ENCODE measurements around the gene RPS6KL1.

The RPS6KL1 gene

DNA sequence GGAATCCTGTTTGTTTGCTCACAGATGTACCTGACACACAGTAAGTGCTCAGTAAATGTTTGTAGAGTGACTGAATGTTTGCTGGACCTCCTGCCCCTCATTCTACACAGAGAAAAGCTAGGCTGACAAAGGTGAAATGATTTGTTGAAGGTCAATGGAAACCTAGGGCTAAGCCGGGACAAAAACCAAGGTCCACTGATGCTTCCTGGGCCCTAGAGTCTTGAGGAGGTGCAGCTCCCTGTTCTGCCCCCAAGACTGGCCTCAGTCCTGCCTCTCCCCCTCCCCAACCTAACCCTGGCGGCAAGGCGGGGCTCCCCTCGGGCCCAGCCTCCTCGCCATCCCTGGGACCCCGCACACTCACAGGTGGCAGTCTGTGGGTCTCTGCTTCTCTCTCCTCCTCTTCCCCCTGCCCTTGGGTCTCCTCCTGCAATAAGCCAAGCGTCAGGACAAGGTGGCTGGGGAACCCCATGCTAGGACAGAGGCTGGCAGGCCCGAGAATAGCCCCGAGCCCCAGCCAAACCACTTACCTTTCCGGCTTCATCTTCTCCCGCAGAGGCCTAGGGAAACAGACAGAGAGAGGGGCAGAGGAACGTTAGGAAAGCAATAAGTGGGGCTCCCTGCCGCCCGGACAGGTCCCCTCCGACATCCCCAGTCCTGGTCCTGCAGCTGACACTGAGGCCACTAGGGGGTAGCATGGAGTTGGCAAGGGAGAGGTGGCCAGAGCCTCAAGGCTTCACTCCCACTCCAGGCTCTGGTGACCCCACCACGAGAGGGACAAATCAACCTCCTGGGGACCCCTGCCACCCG lies 23.0 kb upstream of the RPS6KL1 start:
- Histone ChIP-seq H3K4me1 (ENCODE audit: control insufficient read depth in 1 of 2, insufficient read depth in 2 of 2, low read length in 2 of 2) (peaks cover 25 to 34% of the 10 kb centered on the region in 2 donors), H3K9me3 (ENCODE audit: control insufficient read depth in 1 of 2, low read length in 2 of 2) (no peaks in the 10 kb centered on the region), H3K4me3 (ENCODE audit: low read depth in 1 of 2, low read length in 2 of 2) (peak overlapping the region in 1 of 2 donors; percentile 16), H3K9ac (ENCODE audit: low read depth in 1 of 2, low read length in 2 of 2) (peak overlapping the region in 1 of 2 donors; percentile 17), H3K27ac (ENCODE audit: low read depth, low read length) (no peak overlapping the region), H3K27me3 (ENCODE audit: control insufficient read depth in 1 of 2, insufficient read depth in 2 of 2, low read length in 2 of 2) (no peaks in the 10 kb centered on the region), H3K36me3 (ENCODE audit: control insufficient read depth in 1 of 2, insufficient read depth in 2 of 2, low read length in 2 of 2) (no peaks in the 10 kb centered on the region)

DNA sequence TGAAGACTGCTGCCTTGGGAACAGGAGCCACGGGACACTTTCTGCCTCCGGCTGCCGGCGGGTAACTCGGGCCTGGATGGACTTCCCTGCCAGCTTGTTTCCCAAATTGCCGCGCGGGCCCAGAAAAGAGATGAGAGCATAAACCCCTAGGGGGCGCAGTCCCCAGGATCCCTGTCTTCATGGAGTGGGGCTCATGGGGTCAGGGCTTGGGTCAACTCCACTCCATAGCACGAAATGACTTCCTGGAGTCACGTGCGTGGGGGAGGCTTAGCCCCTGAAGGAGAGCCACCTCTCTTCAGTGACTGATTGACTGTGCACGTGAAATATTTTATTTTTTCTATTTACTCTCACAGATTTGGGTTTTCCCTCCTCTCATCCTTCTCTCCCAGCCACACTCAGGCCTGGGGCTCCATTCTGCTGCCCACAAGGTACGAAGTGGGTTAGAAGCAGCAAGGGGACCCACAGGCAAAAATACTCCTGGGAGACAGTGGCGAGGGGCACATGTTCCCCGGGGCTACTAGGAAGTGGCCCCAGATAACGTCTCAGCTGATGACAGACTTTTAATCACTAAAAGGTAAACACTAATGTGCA lies 22.3 kb upstream of the RPS6KL1 start:
- Histone ChIP-seq H3K36me3 (ENCODE audit: control insufficient read depth in 1 of 2, insufficient read depth in 2 of 2, low read length in 2 of 2) (no peaks in the 10 kb centered on the region), H3K27ac (ENCODE audit: low read depth, low read length) (no peak overlapping the region), H3K9me3 (ENCODE audit: control insufficient read depth in 1 of 2, low read length in 2 of 2) (no peaks in the 10 kb centered on the region), H3K27me3 (ENCODE audit: control insufficient read depth in 1 of 2, insufficient read depth in 2 of 2, low read length in 2 of 2) (no peaks in the 10 kb centered on the region), H3K4me1 (ENCODE audit: control insufficient read depth in 1 of 2, insufficient read depth in 2 of 2, low read length in 2 of 2) (peaks cover 19 to 31% of the 10 kb centered on the region in 2 donors), H3K9ac (ENCODE audit: low read depth in 1 of 2, low read length in 2 of 2) (no peak overlapping the region), H3K4me3 (ENCODE audit: low read depth in 1 of 2, low read length in 2 of 2) (no peak overlapping the region)

DNA sequence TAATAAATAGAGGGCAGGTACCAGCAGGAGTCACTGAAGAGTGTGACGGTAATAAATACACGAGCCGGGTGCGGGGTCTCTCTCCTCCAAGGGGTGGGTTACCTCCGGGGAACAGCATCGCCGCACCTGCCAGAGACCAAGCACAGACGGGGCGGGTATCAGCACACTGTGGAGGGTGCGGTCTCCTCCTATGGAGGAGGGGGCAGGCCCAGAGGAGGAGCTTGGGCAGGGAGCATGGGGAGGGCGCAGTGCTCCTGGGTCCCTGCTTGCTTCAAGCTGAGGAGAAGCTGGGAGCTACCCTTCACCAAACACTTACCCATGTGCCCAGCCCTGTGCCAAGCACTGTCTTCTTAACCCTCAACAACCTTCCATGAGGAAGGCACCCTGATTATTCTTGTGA lies 19.5 kb upstream of the RPS6KL1 start:
- H3K27ac ChIP-seq (ENCODE audit: low read depth, low read length): no peak overlapping the region

DNA sequence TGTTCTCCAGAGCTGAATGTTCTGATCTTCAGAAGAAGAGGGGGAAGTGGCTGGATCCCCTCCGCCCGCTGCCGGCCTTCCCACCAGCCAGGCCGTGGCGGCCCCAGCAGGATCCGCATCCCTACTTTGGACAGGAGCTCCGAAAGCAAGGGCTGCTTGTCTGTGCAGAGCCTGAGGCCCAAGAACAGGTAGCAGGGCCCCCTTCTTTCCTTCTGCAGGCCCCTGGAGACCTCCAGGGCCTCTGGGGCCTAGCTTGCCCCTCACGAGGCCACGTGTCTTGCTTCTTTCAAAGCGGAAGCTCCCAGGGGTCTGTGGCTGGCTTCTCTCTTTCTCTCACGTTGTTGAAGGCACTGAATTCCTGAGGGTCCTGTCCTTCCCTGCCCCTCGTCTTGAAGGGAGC lies 19.1 kb upstream of the RPS6KL1 start:
- no peak overlapping the region for H3K27ac ChIP-seq (ENCODE audit: low read depth, low read length)
- peak overlapping the region; percentile 10 to 45 for H3K9ac ChIP-seq (ENCODE audit: low read depth in 1 of 2, low read length in 2 of 2)
- no peaks in the 10 kb centered on the region for H3K27me3 ChIP-seq (ENCODE audit: control insufficient read depth in 1 of 2, insufficient read depth in 2 of 2, low read length in 2 of 2)
- peaks cover 0 to 5% of the 10 kb centered on the region in 2 donors for H3K9me3 ChIP-seq (ENCODE audit: control insufficient read depth in 1 of 2, low read length in 2 of 2)
- no peaks in the 10 kb centered on the region for H3K36me3 ChIP-seq (ENCODE audit: control insufficient read depth in 1 of 2, insufficient read depth in 2 of 2, low read length in 2 of 2)
- peaks cover 24 to 37% of the 10 kb centered on the region in 2 donors for H3K4me1 ChIP-seq (ENCODE audit: control insufficient read depth in 1 of 2, insufficient read depth in 2 of 2, low read length in 2 of 2)
- H3K4me3 ChIP-seq (ENCODE audit: low read depth in 1 of 2, low read length in 2 of 2): peak overlapping the region in 1 of 2 donors; percentile 46

More for the DNA sequence above, 19.5 kb upstream of the RPS6KL1 start:
- Histone ChIP-seq H3K36me3 (ENCODE audit: control insufficient read depth in 1 of 2, insufficient read depth in 2 of 2, low read length in 2 of 2) (no peaks in the 10 kb centered on the region), H3K9ac (ENCODE audit: low read depth in 1 of 2, low read length in 2 of 2) (no peak overlapping the region), H3K9me3 (ENCODE audit: control insufficient read depth in 1 of 2, low read length in 2 of 2) (peaks cover 0 to 5% of the 10 kb centered on the region in 2 donors), H3K27me3 (ENCODE audit: control insufficient read depth in 1 of 2, insufficient read depth in 2 of 2, low read length in 2 of 2) (no peaks in the 10 kb centered on the region), H3K4me3 (ENCODE audit: low read depth in 1 of 2, low read length in 2 of 2) (no peak overlapping the region), H3K4me1 (ENCODE audit: control insufficient read depth in 1 of 2, insufficient read depth in 2 of 2, low read length in 2 of 2) (peaks cover 24 to 37% of the 10 kb centered on the region in 2 donors)

DNA sequence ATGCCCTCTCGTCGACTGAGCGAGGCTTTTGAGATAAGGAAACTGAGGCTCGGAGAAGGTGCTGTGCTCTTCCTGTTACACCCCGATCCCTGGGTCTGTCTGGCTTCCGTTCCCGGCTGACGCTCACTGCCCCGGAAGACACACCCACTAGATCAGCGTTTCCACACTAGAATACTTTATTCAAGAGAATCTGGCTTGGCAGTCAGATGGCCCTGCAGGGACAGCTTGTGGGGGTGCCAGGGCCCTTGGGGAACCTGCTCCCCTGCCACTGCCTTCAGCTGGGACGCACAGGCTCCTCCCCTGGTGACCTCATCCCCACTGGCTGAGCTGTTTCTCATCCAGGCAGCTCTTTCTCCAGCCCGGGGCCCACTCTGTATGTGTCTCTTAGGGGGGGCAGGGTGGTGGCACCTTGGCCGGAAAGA lies 18.6 kb upstream of the RPS6KL1 start:
- H3K27me3 ChIP-seq (ENCODE audit: control insufficient read depth in 1 of 2, insufficient read depth in 2 of 2, low read length in 2 of 2): no peaks in the 10 kb centered on the region
- H3K9ac ChIP-seq (ENCODE audit: low read depth in 1 of 2, low read length in 2 of 2): peak overlapping the region; percentile 45 to 63
- H3K4me1 ChIP-seq (ENCODE audit: control insufficient read depth in 1 of 2, insufficient read depth in 2 of 2, low read length in 2 of 2): peaks cover 24 to 35% of the 10 kb centered on the region in 2 donors
- H3K9me3 ChIP-seq (ENCODE audit: control insufficient read depth in 1 of 2, low read length in 2 of 2): peaks cover 0 to 5% of the 10 kb centered on the region in 2 donors
- no peaks in the 10 kb centered on the region for H3K36me3 ChIP-seq (ENCODE audit: control insufficient read depth in 1 of 2, insufficient read depth in 2 of 2, low read length in 2 of 2)
- H3K4me3 ChIP-seq (ENCODE audit: low read depth in 1 of 2, low read length in 2 of 2): peak overlapping the region; percentile 13 to 46
- H3K27ac ChIP-seq (ENCODE audit: low read depth, low read length): peak overlapping the region; percentile 28

DNA sequence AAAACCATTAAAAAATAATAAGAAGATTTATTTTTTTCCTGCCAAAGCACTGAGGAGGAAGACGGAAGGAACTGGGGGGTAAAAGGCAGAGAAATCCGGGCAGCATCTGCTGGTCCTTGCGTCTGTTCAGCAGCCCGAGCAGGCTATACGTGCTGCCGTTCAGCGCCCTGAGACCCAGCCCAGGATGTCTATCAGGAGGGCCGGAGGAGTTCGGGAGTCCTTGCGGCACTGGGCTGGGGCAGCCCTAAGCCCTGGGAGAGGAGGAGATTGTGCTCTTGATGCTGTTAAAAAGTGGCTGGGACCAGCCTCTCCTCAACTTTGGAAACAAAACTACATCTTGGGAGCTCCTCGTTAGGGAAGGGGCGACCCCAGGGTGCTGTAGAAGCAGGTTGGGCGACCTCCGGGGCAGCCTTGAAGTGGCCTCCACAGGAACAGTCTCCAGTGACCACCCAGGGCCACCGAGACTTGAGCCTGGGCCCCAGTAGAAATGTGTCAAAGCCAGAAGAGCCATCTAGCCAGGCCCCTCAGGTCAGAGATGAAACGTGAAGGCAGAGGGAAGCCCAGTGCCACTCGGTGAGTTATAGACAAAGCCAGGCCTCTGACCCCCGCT lies 18.0 kb upstream of the RPS6KL1 start:
- H3K4me1 ChIP-seq (ENCODE audit: control insufficient read depth in 1 of 2, insufficient read depth in 2 of 2, low read length in 2 of 2): peaks cover 20 to 30% of the 10 kb centered on the region in 2 donors
- H3K27me3 ChIP-seq (ENCODE audit: control insufficient read depth in 1 of 2, insufficient read depth in 2 of 2, low read length in 2 of 2): no peaks in the 10 kb centered on the region
- peak overlapping the region; percentile 45 to 63 for H3K9ac ChIP-seq (ENCODE audit: low read depth in 1 of 2, low read length in 2 of 2)
- peak overlapping the region; percentile 28 for H3K27ac ChIP-seq (ENCODE audit: low read depth, low read length)
- H3K9me3 ChIP-seq (ENCODE audit: control insufficient read depth in 1 of 2, low read length in 2 of 2): peaks cover 0 to 5% of the 10 kb centered on the region in 2 donors
- peak overlapping the region; percentile 13 to 46 for H3K4me3 ChIP-seq (ENCODE audit: low read depth in 1 of 2, low read length in 2 of 2)
- no peaks in the 10 kb centered on the region for H3K36me3 ChIP-seq (ENCODE audit: control insufficient read depth in 1 of 2, insufficient read depth in 2 of 2, low read length in 2 of 2)

DNA sequence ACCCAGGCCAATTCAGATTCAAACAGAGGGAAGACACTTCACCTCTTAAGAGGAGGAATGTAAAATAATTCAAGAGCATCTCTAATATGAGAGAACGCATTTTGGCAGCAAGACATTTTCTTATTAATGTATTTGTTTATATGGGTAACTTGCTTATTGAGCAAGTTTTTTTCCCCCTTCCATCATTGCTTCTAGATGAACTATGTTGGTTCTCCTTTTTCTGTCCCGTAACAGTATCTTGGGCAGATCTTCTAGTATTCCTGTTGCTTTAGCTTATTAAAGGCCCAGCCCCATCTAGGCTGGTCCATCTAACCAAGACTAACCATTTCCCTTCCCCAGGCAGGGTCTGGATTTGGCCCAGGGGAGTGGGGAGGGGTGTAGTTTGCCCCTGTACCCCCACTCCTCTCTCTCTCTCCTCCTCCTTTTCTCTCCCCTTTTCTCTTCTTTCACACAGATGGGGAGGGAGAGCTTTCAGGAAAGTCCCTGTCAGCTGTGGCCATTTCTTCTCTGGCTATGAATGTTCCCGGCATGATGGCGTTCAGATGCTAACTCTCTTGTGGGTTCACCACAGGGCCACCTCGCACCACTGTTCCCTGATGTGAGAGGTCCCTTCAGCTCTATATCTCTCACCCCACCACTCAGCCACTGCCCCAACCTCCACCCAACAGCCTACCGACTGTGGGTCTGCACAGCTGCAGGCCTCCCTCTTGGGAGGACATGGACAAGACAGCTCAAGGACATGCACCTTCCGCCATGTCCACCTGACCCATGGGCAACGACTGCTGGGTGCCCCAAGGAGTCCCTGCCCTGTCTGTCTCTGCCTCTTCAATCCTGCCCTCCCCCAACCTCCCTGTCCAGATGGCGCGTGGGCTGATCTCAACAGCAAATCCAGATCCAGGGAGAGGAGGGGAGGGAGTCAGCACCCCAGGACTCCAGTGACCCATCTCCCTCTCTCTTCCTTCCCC lies 15.8 kb upstream of the RPS6KL1 start:
- Histone ChIP-seq H3K4me1 (ENCODE audit: control insufficient read depth in 1 of 2, insufficient read depth in 2 of 2, low read length in 2 of 2) (peaks cover 17 to 30% of the 10 kb centered on the region in 2 donors), H3K9ac (ENCODE audit: low read depth in 1 of 2, low read length in 2 of 2) (no peak overlapping the region), H3K9me3 (ENCODE audit: control insufficient read depth in 1 of 2, low read length in 2 of 2) (peaks cover 0 to 5% of the 10 kb centered on the region in 2 donors), H3K36me3 (ENCODE audit: control insufficient read depth in 1 of 2, insufficient read depth in 2 of 2, low read length in 2 of 2) (no peaks in the 10 kb centered on the region), H3K27ac (ENCODE audit: low read depth, low read length) (peak overlapping the region; percentile 72), H3K27me3 (ENCODE audit: control insufficient read depth in 1 of 2, insufficient read depth in 2 of 2, low read length in 2 of 2) (no peaks in the 10 kb centered on the region), H3K4me3 (ENCODE audit: low read depth in 1 of 2, low read length in 2 of 2) (no peak overlapping the region)

DNA sequence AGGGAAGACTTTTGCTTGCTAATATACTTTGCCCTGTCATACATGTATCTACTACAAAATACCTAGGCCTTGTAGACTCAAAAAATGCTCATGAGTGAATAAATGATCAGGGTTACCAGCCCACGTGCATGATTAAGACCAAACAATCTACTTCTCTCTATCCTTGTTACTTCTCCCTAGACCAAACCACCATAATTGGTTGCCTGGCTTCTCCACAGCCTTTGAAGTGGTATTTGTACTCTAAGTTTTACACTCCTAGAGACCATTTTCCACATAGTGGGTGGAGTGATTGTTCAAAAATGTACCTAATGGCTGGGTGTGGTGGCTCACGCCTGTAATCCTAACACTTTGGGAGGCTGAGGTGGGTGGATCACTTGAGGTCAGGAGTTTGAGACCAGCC lies 14.1 kb upstream of the RPS6KL1 start:
- peaks cover 0 to 5% of the 10 kb centered on the region in 2 donors for H3K9me3 ChIP-seq (ENCODE audit: control insufficient read depth in 1 of 2, low read length in 2 of 2)
- H3K4me3 ChIP-seq (ENCODE audit: low read depth in 1 of 2, low read length in 2 of 2): no peak overlapping the region
- H3K27me3 ChIP-seq (ENCODE audit: control insufficient read depth in 1 of 2, insufficient read depth in 2 of 2, low read length in 2 of 2): no peaks in the 10 kb centered on the region
- H3K36me3 ChIP-seq (ENCODE audit: control insufficient read depth in 1 of 2, insufficient read depth in 2 of 2, low read length in 2 of 2): no peaks in the 10 kb centered on the region
- no peak overlapping the region for H3K9ac ChIP-seq (ENCODE audit: low read depth in 1 of 2, low read length in 2 of 2)
- H3K4me1 ChIP-seq (ENCODE audit: control insufficient read depth in 1 of 2, insufficient read depth in 2 of 2, low read length in 2 of 2): peaks cover 17 to 32% of the 10 kb centered on the region in 2 donors
- H3K27ac ChIP-seq (ENCODE audit: low read depth, low read length): no peak overlapping the region

DNA sequence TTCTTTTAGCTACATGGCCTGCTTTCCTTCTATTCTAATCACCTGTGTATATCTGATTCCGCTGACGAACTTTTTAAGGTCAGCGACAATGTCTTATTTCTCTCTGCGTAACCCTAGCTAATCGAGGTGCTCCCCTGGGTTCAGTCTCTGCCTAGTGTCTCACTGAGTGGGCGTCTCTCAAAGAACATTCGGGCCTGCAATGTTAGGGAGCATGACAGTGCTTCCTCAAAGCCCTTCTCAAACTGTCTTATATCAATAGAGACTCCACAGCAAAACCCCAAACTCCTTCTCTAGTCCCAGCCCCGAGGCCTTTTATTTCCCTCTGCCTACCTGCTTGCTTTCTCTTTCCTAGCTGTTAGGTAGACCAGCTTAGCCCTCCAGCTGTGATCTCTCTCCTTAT lies 13.7 kb upstream of the RPS6KL1 start:
- Histone ChIP-seq H3K27ac (ENCODE audit: low read depth, low read length) (no peak overlapping the region), H3K9ac (ENCODE audit: low read depth in 1 of 2, low read length in 2 of 2) (no peak overlapping the region), H3K36me3 (ENCODE audit: control insufficient read depth in 1 of 2, insufficient read depth in 2 of 2, low read length in 2 of 2) (no peaks in the 10 kb centered on the region), H3K9me3 (ENCODE audit: control insufficient read depth in 1 of 2, low read length in 2 of 2) (peaks cover 0 to 5% of the 10 kb centered on the region in 2 donors), H3K27me3 (ENCODE audit: control insufficient read depth in 1 of 2, insufficient read depth in 2 of 2, low read length in 2 of 2) (no peaks in the 10 kb centered on the region), H3K4me3 (ENCODE audit: low read depth in 1 of 2, low read length in 2 of 2) (no peak overlapping the region), H3K4me1 (ENCODE audit: control insufficient read depth in 1 of 2, insufficient read depth in 2 of 2, low read length in 2 of 2) (peaks cover 13 to 27% of the 10 kb centered on the region in 2 donors)

All from duodenal mucosa (tissue), 2 donors.